NCI-H748 (cell line): Measurements from ENCODE around the gene GRIP1.
"Not testable (repeated sequence)": the region's sequence is repeated elsewhere in the genome, so short reads cannot be mapped to it uniquely, and the experiment has no call there.

Source experiments
- DNase-seq: peaks from one replicate; lab custom pipeline; 2025; ENCODE audit not compliant: unreplicated experiment; lab: John Stamatoyannopoulos, UW

The GRIP1 gene

GRCh38 chr12:66538970-66539369 lies 139.9 kb downstream of the GRIP1 start:
- no peak for DNase-seq

- no peak for DNase-seq
These were observed 141.0 kb downstream of the GRIP1 start for GRCh38 chr12:66537876-66538275.

GRCh38 chr12:66533767-66534166 lies 145.1 kb downstream of the GRIP1 start:
- DNase-seq = no peak

GRCh38 chr12:66531766-66532165 lies 147.1 kb downstream of the GRIP1 start:
- no peak for DNase-seq

GRCh38 chr12:66529934-66530333 lies 148.9 kb downstream of the GRIP1 start:
- DNase-seq = no peak

GRCh38 chr12:66516561-66516960 lies 162.3 kb downstream of the GRIP1 start:
- DNase-seq = no peak

- DNase-seq = no peak
These were observed 162.7 kb downstream of the GRIP1 start for GRCh38 chr12:66516133-66516532.

- no peak for DNase-seq
These were observed 164.3 kb downstream of the GRIP1 start for GRCh38 chr12:66514581-66514980.

- no peak for DNase-seq
These were observed 170.9 kb downstream of the GRIP1 start for GRCh38 chr12:66508025-66508424.

GRCh38 chr12:66503746-66504145 lies 175.1 kb downstream of the GRIP1 start:
- no peak for DNase-seq

- DNase-seq = no peak
These were observed 176.0 kb downstream of the GRIP1 start for GRCh38 chr12:66502911-66503310.

- DNase-seq = no peak
These were observed 178.0 kb downstream of the GRIP1 start for GRCh38 chr12:66500841-66501240.

- no peak for DNase-seq
These were observed 178.8 kb downstream of the GRIP1 start for GRCh38 chr12:66500091-66500490.

GRCh38 chr12:66499000-66499399 lies 179.9 kb downstream of the GRIP1 start:
- no peak for DNase-seq

GRCh38 chr12:66498059-66498458 lies 180.8 kb downstream of the GRIP1 start:
- not testable (repeated sequence) for DNase-seq

- no peak for DNase-seq
These were observed 181.6 kb downstream of the GRIP1 start for GRCh38 chr12:66497008-66497897.

GRCh38 chr12:66496595-66496994 lies 182.3 kb downstream of the GRIP1 start:
- no peak for DNase-seq

GRCh38 chr12:66495709-66496108 lies 183.2 kb downstream of the GRIP1 start:
- DNase-seq = no peak

GRCh38 chr12:66493819-66494218 lies 185.1 kb downstream of the GRIP1 start:
- no peak for DNase-seq

- DNase-seq = no peak
These were observed 187.0 kb downstream of the GRIP1 start for GRCh38 chr12:66491853-66492252.

GRCh38 chr12:66482351-66483203 lies 196.3 kb downstream of the GRIP1 start:
- DNase-seq = peak; percentile 54

GRCh38 chr12:66467932-66468331 lies 210.9 kb downstream of the GRIP1 start:
- no peak for DNase-seq
